ENCODE data around the gene TIAM1. TPM values are rescaled to one million over a fixed set of nuclear protein-coding genes. Genes with fewer than 3 reads are reported as not detected.

Gene TIAM1
- total and polyA plus RNA-seq, 2 of the 8 experiments (the other 6 are each of a cell fraction or from before 2014, with no cell fraction given) = 10.1 to 30.7 TPM

DNA sequence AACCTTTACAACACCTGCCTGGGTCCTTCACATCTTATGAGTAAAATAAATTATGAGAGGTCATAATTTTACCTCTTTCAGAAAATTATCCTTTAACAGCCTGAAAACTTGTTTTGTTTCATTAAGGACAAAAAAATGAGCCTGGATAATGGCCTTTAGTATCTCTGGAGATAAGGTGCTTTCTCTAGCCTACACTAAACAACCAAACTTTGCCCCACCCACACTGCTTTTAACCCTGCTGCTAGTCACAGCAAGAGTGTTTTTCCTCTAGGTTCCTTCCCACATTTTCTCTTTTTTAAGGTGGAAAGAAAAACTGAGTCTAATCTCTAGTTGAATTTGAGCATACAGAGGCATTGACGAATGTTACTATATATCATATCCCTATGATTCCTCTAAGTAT, 204.0 kb downstream of the TIAM1 start:
- no peak overlapping the region for H2AFZ ChIP-seq (ENCODE audit: low read length)
- no peaks in the 10 kb centered on the region for H3K23me2 ChIP-seq (ENCODE audit: low read depth, low read length)
- H4K91ac ChIP-seq (replicated peaks; ENCODE audit: insufficient read length, low read length) = no peak overlapping the region
- 81% methylated on average over 1 of the region's 1 CpG; no CpG with 5 or more reads in 1 of the 2 experiments for WGBS, 2 experiments (ENCODE audit: extremely low coverage in 1 of 2, insufficient coverage in 1 of 2, insufficient read length in 1 of 2, insufficient replicate concordance in 2 of 2, low coverage in 1 of 2, low lambda C conversion rate in 2 of 2, missing lambda C conversion rate in 1 of 2)
- no peak overlapping the region for H3K4ac ChIP-seq (replicated peaks; ENCODE audit: insufficient read length, low read depth, low read length)
- H3K79me1 ChIP-seq (ENCODE audit: low read depth, low read length) = no peaks in the 10 kb centered on the region
- H3K14ac ChIP-seq (ENCODE audit: insufficient read length) = no peak overlapping the region
- H4K8ac ChIP-seq (ENCODE audit: extremely low read depth, insufficient read depth, low read length) = no peak overlapping the region
- no peak overlapping the region for H2BK120ac ChIP-seq (replicated peaks; ENCODE audit: low read depth, low read length)
- H3K4me2 ChIP-seq (ENCODE audit: insufficient read depth in 1 of 2, low read depth in 2 of 2, low read length in 2 of 2) = no peak overlapping the region
- no peak overlapping the region for H2BK5ac ChIP-seq (ENCODE audit: low read depth, low read length)
- H3K4me1 ChIP-seq (replicated peaks in 1 of 4; ENCODE audit: control insufficient read depth in 3 of 4, insufficient read depth in 4 of 4, low read length in 3 of 4) = peaks cover 0 to 4% (median 3%) of the 10 kb centered on the region in 4 experiments; a peak in 2 of 7 replicates
- no peak overlapping the region for H3K56ac ChIP-seq (replicated peaks; ENCODE audit: insufficient read length, low read depth, low read length)
- POLR2A ChIA-PET (ENCODE audit: partially characterized antibody) = no interaction called here
- no peaks in the 10 kb centered on the region for H3K79me2 ChIP-seq (ENCODE audit: control insufficient read depth in 1 of 2, insufficient read depth in 2 of 2, low read length in 2 of 2)
- no peak overlapping the region for H2BK15ac ChIP-seq (ENCODE audit: low read length)
- no peak overlapping the region for H3K18ac ChIP-seq (ENCODE audit: extremely low read depth, low read length)
- no peak overlapping the region for H2BK12ac ChIP-seq (ENCODE audit: low read depth, low read length)
- H2AK5ac ChIP-seq (ENCODE audit: low read depth, low read length) = no peak overlapping the region
- no peak for DNase-seq (ENCODE audit: low read depth in 1 of 2, low spot score in 2 of 2)
- H4K20me1 ChIP-seq (replicated peaks in 1 of 2; ENCODE audit: control insufficient read depth in 1 of 2, insufficient read depth in 2 of 2, low read length in 2 of 2) = no peaks in the 10 kb centered on the region
- TF ChIP-seq RFX5 (IDR thresholded peaks at IDR 0.05; ENCODE audit: borderline replicate concordance, low read depth, low read length) (no peak), TEAD4 (IDR thresholded peaks at IDR 0.05; ENCODE audit: low read depth, low read length) (no peak), BCL11A (IDR thresholded peaks at IDR 0.05; ENCODE audit: low read depth in 2 of 2, low read length in 2 of 2) (no peak)
- H3K36me3 ChIP-seq (ENCODE audit: control insufficient read depth in 2 of 4, insufficient read depth in 4 of 4, low read length in 3 of 4) = no peaks in the 10 kb centered on the region; a peak in 1 of 8 replicates
- no peak overlapping the region for H4K5ac ChIP-seq (ENCODE audit: insufficient read length, low read depth, low read length)
- no peak for FAIRE-seq
- no peaks in the 10 kb centered on the region; a peak in 1 of 7 replicates for H3K27me3 ChIP-seq (replicated peaks in 1 of 4; ENCODE audit: control insufficient read depth in 3 of 4, extremely low read depth in 1 of 4, insufficient read depth in 3 of 4, low read length in 3 of 4)
- no peak overlapping the region for H3K4me3 ChIP-seq (ENCODE audit: extremely low read depth in 1 of 4, insufficient read depth in 2 of 4, low read depth in 3 of 4, low read length in 4 of 4)
- H3K23ac ChIP-seq (ENCODE audit: insufficient read length) = no peak overlapping the region
- H3K9me3 ChIP-seq (ENCODE audit: insufficient read depth in 2 of 2, low read depth in 1 of 2, low read length in 1 of 2) = no peaks in the 10 kb centered on the region
- H3K27ac ChIP-seq (ENCODE audit: low read depth, low read length) = no peak overlapping the region
- CTCF ChIA-PET (ENCODE audit: partially characterized antibody) = interaction anchor here (1.7 to 2.6 kb wide), 2 partner anchors 8 to 14 kb away, joined by 3 to 7 read pairs; no protein-coding TSS in a partner anchor
- H3K9ac ChIP-seq (replicated peaks in 1 of 4; ENCODE audit: extremely low read depth in 1 of 4, low read depth in 3 of 4, low read length in 3 of 4) = no peak overlapping the region
- H2BK20ac ChIP-seq (ENCODE audit: low read length) = no peak overlapping the region
